Fibroblast of pulmonary artery (primary cell): ENCODE data around the gene TMED10.

Experiments
- DNase-seq: peaks from one replicate; pipeline ENCODE4 v3.0.0-alpha.2; 2010; ENCODE audit warnings: low read depth
- H3K4me3 ChIP-seq: replicated peaks from 2 replicates; pipeline ENCODE4 v1.5.1; 2011; ENCODE audit warnings: low read depth, mild to moderate bottlenecking, control low read depth, low read length, moderate library complexity
- CTCF ChIP-seq: IDR thresholded peaks from 2 replicates; pipeline ENCODE4 v1.5.1; 2011; ENCODE audit warnings: mild to moderate bottlenecking, control low read depth, low read length, inconsistent platforms; ENCODE audit errors: missing control alignments

Gene TMED10

DNA sequence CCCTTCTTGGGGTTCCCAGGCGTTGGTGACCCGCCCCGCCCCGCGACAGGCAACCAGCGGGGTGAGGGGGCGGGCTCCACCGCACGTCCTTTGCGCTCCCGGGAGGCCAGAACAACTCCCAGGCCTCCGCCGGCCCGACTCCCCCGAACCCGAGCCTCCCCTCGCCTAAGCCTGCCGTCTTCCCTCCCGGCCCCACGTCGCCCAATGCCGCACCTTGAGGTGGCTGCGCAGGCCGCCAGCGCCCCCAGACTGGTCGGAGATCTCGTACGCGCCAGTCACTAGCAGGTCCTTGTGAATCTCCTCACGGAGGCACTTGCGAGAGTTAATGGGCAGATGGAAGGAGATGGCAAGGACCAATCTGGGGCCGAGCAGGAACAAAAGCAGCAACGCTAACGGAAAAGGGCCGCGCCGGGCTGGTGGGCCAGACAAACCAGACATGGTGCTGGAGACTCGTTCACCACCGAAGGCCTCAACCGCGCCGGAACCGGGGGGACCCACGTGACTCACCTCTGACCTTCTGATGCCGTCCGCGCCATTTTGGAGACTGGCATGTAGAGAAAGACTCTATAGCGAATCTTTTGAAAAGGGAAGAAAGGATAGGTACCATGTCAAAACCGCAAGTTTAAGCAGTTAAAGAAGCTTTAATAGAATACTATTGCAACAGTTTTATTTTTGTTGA lies at the start of gene TMED10:
Gene TMED10 (minus strand): TSS at position 471 of the 679 bp plus-strand sequence. CDS start 33 bp downstream, at position 438.
- DNase-seq = peak; percentile 92
- no peak for TF ChIP-seq CTCF
- peak within 1 kb of the TSS; percentile 95 for H3K4me3 ChIP-seq

GRCh38 chr14:75224561-75224960 lies 48.1 kb upstream of the TMED10 start:
- no peak for TF ChIP-seq CTCF
- no peak overlapping the region for H3K4me3 ChIP-seq
- DNase-seq = no peak

GRCh38 chr14:75223664-75224154 lies 47.3 kb upstream of the TMED10 start:
- no peak for DNase-seq

DNA sequence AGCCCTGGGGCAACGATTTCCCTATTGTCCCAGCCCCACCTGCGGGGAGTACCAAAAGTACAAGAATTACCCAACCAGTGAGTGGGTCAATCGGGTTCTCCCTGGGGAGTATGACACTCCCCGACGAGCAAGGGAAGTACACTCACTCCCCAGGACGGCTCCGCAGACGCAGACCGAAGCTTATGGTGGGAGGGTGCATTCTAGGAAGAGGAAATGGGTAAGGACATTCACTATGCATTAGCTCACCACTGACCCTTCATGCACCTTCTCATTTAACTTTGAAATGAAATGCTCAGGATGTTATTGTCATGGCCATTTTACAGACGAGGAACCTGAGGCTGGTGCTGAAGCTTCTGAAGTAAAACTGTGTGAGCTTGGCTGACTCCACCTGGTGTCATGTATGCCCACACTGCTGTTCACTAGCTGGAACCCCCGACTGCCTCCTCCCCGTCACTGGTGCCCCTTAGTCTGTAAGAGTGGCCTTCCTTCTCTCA lies 45.8 kb upstream of the TMED10 start:
- DNase-seq = peak; percentile 96
- TF ChIP-seq CTCF = peak; percentile 6
- H3K4me3 ChIP-seq = no peak overlapping the region

More at GRCh38 chr14:75223664-75224154, 47.3 kb upstream of the TMED10 start:
- TF ChIP-seq CTCF = no peak
- no peak overlapping the region for H3K4me3 ChIP-seq

GRCh38 chr14:75221797-75222196 lies 45.4 kb upstream of the TMED10 start:
- H3K4me3 ChIP-seq = no peak overlapping the region
- no peak for TF ChIP-seq CTCF
- DNase-seq = no peak

DNA sequence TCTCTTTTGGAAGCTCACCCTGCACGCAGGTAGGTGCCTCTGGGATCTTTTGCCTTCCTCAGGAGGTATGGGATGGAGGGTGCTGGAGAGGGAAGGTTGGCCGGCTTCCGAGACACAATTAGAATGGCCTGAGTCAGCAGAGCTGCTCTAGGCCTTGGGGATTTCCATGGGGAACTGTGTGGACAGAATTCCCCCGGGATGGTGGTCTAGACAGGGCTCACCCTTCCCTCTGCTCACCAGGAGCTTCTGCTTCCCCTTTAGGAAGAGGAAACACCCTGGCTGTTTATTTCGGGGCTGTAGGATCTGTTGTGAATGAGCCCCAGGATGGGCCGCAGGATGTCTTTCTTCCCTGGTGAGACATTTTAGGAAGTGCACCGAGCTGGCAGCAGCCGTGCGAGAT lies 43.7 kb upstream of the TMED10 start:
- no peak for DNase-seq
- TF ChIP-seq CTCF = no peak
- no peak overlapping the region for H3K4me3 ChIP-seq
